C4-2B (cell line): ENCODE results near the gene NEK9.

Experiments used
- CTCF ChIP-seq: fragments of 450-650 bp; conservative IDR thresholded peaks from 2 replicates; pipeline ENCODE4 v1.5.1; 2017; ENCODE audit warnings: mild to moderate bottlenecking
- ZFX ChIP-seq: fragments of 450-650 bp; IDR thresholded peaks from 2 replicates; pipeline ENCODE4 v1.6.1; 2017

DNA sequence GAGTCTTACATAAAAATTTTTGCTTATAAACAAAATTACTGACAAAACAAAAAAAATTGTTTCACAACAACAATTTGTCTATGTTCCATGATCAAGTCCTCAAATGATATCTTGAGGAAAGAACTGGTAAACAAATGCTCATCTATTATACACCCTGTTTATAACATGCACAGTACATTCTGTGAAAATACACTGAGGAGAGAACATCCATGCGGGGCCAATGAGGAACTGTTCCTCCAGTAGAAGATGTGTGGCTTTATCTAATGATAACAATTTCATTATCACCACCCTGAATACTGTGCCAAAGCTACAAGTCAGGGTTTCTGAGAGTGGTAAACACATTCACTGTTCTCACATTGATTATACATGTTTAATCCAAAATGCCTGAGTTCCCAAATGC lies 86.3 kb downstream of the NEK9 start:
- TF ChIP-seq CTCF (no peak), ZFX (no peak)
